ENCODE results near the gene UBE2F.

UBE2F gene, protein sequence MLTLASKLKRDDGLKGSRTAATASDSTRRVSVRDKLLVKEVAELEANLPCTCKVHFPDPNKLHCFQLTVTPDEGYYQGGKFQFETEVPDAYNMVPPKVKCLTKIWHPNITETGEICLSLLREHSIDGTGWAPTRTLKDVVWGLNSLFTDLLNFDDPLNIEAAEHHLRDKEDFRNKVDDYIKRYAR

DNA sequence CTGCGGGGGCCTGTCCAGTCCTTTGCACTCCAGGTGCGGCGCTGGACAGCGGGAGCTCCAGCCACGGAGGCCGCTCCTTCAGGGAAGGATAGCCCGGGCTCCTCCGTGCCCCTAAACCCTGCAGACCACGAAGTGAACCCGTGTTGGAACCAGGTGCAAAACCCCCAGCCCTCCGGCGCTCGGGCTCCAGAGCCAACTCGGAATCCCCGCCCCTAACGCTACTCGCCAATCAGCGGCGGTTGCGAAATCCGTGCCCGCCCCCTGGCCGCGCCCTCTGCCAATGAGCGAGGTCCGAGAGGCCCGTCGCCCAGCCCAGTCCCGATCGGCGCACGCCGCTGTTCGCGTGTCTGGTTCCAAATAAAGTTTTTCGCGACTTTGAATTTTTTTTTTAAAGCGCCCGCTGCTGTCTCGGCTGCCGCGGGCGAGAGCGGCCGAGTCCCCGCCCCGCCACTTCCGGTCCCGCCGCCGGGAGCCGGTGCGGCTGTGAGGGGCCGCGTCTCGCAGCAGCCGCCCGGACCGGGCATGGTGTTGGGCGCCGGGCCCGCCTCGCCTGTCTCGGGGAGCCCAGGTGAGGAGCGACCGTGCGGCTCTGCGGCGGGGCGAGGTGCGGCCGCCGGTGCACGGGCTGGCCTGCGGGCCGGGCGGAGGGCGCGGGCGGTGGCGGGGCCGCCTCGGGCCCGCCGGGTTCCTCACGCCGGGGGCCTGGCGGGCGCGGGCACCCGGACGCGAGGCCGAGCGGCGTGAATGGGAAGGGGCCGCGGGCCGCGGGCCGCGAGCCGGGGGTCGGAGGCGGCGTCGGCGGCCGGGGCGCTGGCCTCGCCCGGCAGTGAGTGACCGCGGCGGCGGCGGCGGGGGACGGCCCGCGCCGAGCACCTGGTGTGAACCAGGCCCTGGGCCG is at the start of gene UBE2F:
Gene UBE2F (plus strand): TSS at position 450 of the 898 bp plus-strand sequence. CDS start 6,094 bp downstream, outside the sequence.
- DNase-seq (ENCODE audit: low spot score) (peak; percentile 99), FAIRE-seq (no peak)

DNA sequence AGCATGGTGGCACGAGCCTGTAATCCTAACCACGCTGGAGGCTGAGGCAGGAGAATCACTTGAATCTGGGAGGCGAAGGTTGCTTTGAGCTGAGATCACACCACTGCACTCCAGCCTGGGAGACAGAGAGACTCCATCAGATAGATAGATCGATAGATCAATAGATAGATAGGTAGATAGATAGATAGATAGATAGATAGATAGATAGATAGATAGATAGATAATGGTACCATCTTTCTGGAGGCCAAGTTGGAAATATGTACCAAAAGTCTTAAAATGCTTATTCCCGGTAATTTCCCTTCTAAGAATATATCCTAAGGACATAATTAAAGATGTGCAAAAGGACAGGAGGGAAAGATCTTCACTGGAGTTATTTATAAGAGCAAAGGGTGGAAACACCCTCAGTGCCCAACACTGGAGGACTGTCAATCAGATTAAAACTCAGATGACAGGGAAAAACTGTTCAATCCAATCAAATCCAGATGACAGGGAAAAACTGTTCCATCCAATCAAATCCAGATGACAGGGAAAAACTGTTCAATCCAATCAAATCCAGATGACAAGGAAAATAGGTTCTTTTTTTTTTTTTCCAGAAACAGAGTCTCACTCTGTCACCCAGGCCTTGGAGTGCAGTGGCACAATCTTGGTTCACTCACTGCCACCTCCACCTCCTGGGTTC is 49.0 kb upstream of the UBE2F start:
- no peak for DNase-seq (ENCODE audit: low spot score)
- FAIRE-seq = no peak

DNA sequence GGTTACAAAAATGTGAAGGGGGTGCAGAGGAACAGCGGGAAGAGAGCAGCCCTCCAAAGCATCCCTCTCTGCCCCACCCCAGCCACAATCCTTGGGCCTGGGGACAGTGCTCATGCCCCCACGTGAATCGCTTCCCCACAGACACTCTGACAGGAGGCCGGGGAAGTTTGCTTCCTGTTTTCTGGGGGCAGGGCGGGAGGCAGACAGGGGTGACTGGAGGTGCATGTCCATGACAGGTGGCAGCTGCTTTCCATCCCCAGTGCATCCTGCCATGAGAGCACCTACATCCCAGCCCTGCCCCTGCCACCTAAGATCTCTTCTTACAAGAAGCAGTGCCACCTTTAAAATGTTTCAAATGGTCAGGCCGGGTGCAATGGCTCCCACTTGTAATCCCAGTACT is 47.2 kb upstream of the UBE2F start:
- FAIRE-seq (peak; percentile 62), DNase-seq (ENCODE audit: low spot score) (no peak)

DNA sequence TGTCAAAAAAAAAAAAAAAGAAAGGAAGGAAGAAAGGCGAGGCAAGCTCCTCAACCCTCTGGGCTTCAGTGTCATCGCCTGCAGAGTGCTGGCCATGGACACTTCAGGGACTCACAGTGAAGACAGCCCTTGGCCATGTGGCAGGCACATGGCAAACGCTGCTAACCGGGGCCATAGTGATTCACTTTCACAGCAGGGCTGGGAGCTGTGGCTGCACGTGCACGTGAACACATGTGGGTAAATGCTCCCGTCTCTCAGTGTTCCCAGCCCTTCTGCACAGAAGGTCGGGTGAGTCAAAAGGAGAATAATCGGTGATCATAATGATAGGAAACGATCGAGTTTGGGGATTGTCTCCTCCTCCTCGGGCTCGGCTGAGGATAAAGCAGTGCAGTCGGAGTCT is 46.1 kb upstream of the UBE2F start:
- DNase-seq (ENCODE audit: low spot score) = no peak
- FAIRE-seq = no peak

DNA sequence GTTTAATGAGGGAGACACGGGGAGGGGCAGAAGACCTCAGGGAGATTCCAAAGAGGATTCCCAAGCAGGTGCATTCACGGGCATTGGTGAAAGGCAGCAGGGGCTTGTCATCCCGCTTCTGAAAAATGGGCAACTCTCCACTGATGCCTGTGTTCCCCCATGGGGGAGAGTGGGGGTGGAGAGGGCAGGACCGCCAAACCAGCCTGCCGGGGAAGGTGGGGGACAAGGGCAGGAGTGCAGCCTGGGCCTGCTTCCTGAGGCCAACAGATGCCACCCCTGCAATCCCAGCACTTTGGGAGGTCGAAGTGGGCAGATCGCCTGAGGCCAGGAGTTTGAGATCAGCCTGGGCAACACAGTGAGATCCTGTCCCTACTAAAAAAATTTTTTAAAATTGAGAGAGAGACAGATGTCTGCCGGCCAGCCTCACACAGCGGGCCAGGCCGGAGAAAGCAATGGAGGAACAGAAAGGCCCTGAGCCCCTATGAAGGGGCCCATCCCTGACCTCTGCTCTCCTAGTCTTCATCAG is 44.8 kb upstream of the UBE2F start:
- FAIRE-seq (peak; percentile 5), DNase-seq (ENCODE audit: low spot score) (no peak)

DNA sequence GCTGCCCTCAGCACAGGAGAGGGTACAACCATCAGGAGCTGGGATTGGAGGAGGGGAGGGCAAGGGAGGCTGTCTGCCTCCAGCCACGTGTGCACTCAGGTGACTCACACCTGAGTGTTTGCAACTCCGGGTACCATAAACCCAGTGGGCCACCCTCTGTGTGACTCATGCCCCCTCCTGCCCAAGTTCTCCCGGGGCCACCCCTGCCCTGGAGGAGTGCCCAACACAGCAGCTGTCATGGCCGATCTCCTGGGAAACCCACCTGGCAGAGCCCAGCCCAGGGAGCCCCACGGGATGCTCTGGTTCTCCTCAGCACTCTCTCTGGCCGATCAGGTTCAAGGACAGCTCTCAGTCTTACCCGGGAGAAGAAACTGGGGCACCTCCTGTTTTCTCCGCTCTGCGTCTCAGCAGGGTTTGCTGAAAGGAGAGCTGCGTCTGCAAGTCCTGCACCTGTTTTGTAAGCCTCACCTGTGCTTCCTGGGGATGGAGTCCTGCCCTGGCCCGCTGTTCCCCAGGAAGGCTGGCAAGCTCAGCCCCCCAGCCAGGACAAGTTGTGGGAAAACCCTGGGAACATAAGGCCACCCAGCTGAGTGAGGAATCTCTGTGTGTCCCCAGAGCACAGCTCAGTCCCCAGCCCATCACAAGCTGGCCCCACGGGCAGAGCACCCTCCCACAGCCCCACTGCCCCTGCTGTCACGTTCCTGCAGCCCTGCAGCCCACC is 44.0 kb upstream of the UBE2F start:
- FAIRE-seq = no peak
- peak; percentile 59 for DNase-seq (ENCODE audit: low spot score)

DNA sequence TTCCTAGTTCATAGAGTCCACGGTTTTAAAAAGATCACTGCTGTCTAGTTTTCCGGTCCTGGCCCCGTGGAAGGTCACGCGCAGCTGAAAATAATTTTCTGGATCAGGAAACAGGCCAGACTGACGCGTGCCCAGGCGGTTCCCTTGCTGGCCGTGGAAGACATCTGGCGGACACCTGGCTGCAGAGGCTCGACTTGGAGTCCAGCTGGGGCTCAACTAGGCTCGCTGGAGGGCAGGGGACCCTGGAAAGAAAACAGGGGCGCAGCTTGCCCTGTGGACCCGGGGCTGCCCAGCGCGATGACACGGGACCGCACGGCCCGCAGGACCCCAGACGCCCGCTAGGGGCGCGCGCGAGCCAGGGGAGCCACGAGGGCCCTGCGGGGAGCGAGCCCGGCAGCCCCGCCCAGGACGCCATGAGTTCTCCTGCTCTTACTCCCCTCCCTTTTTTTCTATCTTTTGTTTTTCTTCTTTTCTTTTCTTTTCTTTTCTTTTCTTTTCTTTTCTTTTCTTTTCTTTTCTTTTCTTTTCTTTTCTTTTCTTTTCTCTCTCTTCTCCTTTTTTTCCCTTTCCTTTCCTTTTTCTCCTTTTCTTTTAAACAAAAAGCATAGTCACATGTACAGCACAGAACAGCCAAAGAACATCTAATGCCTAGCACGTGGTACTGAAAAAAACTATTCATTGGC is 43.2 kb upstream of the UBE2F start:
- no peak for FAIRE-seq
- DNase-seq (ENCODE audit: low spot score) = peak; percentile 95

DNA sequence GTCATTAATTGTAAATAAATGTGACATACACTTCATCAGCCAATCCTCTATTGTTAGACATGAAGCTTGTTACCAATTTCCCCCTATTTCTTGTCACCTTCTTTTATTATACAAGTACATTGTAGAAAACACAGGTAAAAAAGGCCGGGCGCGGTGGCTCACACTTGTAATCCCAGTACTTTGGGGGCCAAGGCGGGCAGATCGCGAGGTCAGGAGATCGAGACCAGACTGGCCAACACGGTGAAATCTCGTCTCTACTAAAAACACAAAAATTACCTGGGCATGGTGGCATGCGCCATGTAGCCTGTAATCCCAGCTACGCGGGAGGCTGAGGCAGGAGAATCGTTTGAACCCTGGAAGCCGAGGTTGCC is 42.7 kb upstream of the UBE2F start:
- FAIRE-seq (no peak), DNase-seq (ENCODE audit: low spot score) (no peak)

DNA sequence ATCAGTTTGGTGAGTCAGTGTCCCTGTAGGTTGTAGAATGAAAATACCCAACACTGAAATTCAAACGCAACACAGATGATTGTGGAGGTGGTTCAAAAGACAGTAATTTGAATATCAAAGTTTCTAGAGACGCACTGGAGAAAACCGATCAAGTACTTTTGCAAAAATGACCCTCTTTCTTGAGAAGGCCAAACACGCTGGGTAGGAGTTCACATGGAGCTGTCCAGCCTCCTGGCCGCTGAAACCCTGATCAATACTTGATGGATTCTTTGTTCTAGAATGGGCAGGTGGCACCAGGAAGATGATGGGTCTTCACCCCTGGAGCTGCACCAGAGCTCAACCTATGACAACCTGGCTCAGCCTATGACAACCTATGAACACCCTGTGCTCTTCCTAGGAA is 39.7 kb upstream of the UBE2F start:
- FAIRE-seq = no peak

DNA sequence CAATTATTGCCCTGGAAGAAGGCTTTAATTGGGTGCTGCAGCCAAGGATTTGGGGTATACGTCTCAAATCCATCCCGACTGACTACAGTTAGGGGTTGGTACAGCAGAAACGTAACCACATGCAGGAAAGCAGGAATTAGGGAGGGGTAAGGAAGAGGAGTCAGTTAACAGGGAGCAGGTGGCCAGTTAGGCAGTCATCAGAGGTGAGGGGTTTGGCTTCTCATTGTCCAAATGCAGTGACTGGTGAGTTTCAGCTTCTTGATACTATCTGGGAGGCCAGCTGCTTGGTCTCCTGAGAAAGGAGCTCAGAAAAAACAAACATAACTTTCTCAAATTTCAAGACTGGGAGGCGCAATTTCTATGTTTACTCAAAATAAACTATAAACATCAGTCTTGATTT is 38.8 kb upstream of the UBE2F start:
- no peak for FAIRE-seq
- no peak for DNase-seq (ENCODE audit: low spot score)

More for the DNA sequence above, 39.7 kb upstream of the UBE2F start:
- no peak for DNase-seq (ENCODE audit: low spot score)

DNA sequence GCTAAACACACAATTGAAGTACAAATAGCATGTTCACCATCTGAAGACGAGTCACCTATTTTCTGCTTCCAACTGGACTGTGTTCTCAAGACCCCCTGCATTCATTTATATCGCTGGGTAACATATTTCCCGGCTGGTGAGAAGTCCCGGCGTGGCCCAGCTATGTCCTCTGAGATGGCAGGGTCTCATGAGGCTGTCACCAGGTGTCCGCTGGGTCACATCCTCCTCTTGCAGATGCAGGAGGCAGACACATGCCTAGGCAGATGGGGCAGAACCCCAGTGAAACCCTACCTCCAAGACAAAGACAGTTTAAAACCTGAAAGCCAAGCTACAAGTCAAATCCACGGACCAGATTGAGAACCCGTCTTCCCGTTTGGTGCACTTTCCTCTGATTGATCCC is 36.8 kb upstream of the UBE2F start:
- no peak for DNase-seq (ENCODE audit: low spot score)
- FAIRE-seq = no peak

DNA sequence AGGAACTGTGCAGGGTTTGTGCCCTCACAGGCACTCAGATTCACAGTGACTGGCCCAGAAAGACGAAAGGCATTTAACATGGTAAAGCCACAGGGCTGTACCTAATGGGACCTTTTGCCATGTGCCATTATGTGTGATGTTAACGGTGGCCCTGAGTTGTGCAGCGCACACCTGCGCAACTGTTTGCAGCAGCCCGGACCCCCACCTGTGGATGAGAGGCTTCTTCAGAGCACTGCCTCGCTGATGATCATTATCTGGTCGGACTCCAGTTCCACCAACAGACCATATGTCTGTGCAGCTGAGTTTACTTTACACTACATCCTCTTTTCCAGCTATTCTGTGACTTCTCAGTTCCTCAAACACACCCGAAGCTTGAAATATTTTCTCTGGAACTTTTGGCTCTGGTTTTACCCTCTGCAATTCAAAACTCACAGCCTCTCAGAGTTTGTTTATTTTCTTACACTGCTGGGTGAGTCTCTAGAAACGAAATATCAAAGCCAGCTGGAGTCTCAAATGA is 35.6 kb upstream of the UBE2F start:
- DNase-seq (ENCODE audit: low spot score) (no peak), FAIRE-seq (no peak)

DNA sequence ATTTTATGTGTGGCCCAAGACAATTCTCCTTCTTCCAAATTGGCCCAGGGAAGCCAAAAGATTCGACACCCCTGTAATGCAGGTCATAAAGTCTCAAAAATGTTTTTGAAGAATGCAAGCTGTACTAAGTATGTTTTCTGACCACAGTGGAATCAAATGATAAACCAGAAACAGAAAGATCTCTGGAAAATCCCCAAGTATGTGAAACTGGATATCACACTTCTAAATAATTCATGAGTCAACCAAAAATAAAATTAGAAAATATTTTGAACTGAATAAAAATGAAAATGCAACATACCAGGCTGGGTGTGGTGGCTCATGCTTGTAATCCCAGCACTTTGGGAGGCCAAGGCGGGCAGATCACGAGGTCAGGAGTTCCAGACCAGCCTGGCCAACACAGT is 34.1 kb upstream of the UBE2F start:
- FAIRE-seq = no peak

DNA sequence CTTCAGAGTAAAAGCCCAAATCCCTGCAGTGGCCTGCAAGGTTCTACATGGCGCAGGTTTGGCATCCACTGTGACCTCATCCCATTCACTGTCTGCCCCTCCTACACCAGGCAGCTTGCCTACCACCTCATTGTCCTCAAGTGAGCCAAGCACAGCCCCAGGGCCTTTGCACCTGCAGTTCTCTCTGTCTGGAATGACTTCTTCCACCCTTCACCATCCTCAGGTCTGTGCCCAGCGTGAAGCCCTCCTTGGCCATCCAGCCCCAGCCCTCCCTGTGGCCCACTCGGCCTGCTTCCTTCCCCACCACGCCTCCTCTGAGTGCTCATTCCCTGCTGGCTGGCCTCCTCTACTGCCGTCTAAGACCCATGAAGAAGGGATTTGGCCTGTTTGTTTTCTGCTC is 32.6 kb upstream of the UBE2F start:
- DNase-seq (ENCODE audit: low spot score) (no peak), FAIRE-seq (no peak)

More for the DNA sequence above, 34.1 kb upstream of the UBE2F start:
- no peak for DNase-seq (ENCODE audit: low spot score)

DNA sequence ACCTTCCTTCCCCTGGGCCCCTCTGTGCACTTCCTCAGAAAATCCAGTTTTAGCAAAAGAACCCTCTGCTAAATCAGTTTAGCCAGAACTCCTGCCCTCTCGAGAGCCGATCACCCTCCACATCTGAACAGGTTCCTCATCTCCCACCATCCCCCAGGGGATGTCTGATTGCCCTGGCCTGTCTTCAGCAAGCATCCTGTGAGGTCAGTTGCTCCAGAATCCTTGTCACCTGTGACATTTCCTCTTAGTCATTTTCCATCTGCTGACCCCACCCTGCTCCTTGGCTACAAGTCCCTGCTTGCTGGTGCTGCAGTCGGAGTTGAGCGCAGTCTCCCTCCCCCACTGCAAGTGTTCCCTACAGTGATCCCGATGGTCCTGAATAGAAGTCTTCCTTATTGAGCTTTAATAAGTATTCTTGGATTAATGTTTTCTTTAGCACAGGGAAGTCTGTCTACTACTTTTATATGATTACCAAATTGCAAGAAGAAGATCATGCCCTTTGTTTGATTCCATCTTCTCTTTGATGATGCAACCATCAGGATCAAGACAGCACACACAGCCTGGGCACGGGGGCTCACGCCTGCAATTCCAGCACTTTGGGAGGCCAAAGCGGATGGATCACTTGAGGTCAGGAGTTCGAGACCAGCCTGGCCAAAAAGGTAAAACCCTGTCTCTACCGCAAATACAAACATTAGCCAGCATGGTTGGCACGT is 30.9 kb upstream of the UBE2F start:
- no peak for DNase-seq (ENCODE audit: low spot score)
- FAIRE-seq = no peak

DNA sequence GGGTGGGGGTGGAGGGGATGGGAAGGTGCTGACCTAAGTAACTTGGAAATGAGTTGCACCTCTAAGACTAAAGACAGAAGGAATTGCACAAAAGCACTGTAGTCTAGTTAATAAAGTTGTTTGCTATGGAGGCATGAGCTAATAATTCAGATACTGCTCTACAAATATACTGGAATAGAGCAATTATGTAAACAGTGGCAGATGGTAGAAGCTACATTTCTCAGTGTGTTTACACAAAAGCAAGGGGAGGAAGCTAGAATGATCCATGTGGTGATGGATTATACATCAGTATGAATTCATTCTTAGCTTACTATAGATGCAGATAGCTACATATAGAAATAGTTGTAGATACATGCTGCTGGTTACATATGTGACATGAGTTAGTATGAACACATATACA is 27.6 kb upstream of the UBE2F start:
- DNase-seq (ENCODE audit: low spot score) = no peak
- FAIRE-seq = no peak

DNA sequence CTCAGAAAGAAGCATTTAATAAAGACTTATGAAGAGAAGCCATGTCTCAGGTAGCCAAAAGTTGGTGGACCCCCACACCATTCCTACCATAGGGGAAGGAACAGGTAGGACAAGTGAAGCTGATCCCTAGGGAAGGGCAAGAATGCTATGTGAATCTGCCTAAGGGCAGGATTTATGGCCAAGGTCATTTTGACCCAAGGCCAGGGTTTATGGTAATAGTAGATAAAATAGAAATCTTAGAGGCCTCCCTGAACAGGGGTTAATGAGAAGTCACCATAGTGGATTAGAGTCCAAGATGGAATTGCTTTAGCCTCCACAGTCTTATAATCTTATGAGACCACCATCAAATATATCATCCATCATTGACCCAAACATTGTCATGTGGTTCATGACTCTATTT is 26.0 kb upstream of the UBE2F start:
- FAIRE-seq = no peak
- no peak for DNase-seq (ENCODE audit: low spot score)

DNA sequence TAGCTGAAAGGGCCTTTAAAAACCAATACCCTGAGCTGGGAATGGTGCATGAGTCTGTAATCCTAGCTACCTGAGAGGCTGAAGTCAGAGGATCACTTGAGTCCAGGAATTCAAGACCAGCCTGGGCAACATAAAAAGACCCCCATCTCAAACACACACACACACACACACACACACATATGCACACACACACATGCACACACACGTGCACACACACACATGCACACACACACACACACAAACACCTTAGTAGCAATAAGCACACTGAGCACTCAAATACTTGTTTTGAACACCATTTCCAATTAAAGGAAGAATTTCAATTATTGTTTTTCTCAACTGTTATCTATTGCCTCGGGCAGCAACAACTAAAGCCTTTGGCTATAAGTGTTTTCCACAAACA is 25.6 kb upstream of the UBE2F start:
- no peak for DNase-seq (ENCODE audit: low spot score)
- FAIRE-seq = peak; percentile 70

DNA sequence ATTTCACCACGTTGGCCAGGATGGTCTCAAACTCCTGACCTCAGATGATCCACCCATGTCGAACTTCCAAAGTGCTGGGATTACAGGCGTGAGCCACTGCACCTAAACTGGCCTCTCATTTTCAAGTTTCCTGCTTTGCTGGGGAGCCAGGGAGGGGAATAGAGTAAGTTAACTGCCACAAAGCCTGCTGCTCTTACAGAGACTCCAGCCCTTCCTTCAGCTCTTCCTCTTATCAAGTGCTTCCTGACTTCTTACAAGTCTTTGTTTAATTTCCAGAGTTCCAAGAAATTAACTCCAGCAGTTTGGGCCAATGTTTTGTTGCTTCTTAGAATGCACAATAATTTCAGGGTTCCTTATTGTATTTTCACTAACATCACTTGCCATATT is 24.3 kb upstream of the UBE2F start:
- no peak for DNase-seq (ENCODE audit: low spot score)
- no peak for FAIRE-seq
